Thoracic aorta (tissue), 2 donors: Measurements from ENCODE around the gene DLGAP4. TPM values are rescaled to one million over a fixed set of nuclear protein-coding genes. Genes with fewer than 3 reads are reported as not detected.
"Not testable (repeated sequence)": the region's sequence is repeated elsewhere in the genome, so short reads cannot be mapped to it uniquely, and the experiment has no call there.

Experiments
- ATAC-seq: fragments of 150-250 bp; one replicate; pipeline ENCODE4 v1.8.0; 2017; ENCODE audit warnings: low read depth; ENCODE audit not compliant: insufficient number of reproducible peaks, low FRiP score
- DNase-seq: peaks from one replicate; pipeline ENCODE4 v3.0.0-alpha.2; 2020; ENCODE audit warnings: low spot score
- H3K27ac ChIP-seq, 2 donors: fragments of 200-600 bp; sonication (generic); 1 replicate in 1 of 2; 2 replicates in 1 of 2; pipeline ENCODE4 v1.5.1; 2016; ENCODE audit warnings: mild to moderate bottlenecking in 2 of 2, moderate library complexity in 2 of 2
- H3K27me3 ChIP-seq: fragments of 200-600 bp; sonication (generic); replicated peaks from 2 replicates; pipeline ENCODE4 v1.6.0; 2016; ENCODE audit warnings: mild to moderate bottlenecking; ENCODE audit not compliant: insufficient read depth
- H3K36me3 ChIP-seq: fragments of 200-600 bp; sonication (generic); one replicate; pipeline ENCODE4 v1.5.1; 2016
- H3K4me1 ChIP-seq, 2 donors: fragments of 200-600 bp; sonication (generic); 1 replicate in 1 of 2; 2 replicates in 1 of 2; pipeline versions ENCODE4 v1.5.1 to v1.6.0; 2016; ENCODE audit warnings: low read depth in 2 of 2, mild to moderate bottlenecking in 1 of 2; ENCODE audit not compliant: control insufficient read depth in 1 of 2
- H3K4me3 ChIP-seq: fragments of 200-600 bp; sonication (generic); 2 replicates; pipeline ENCODE4 v1.5.1; 2016; ENCODE audit warnings: mild to moderate bottlenecking
- H3K9me3 ChIP-seq: fragments of 200-600 bp; sonication (generic); 2 replicates; pipeline ENCODE4 v1.5.1; 2016
- CTCF ChIP-seq: fragments of 200-600 bp; sonication (generic); IDR thresholded peaks from one replicate; pipeline ENCODE4 v1.5.1; 2019; ENCODE audit warnings: antibody characterized with exemption
- total RNA-seq, 2 donors: library from RNA; depleted of rRNA; stranded (reverse); fragments of >200 nt; gene quantifications; one replicate each; pipeline versions ENCODE4 v1.1.0 to v1.2.3, GENCODE V29; 2016

Gene DLGAP4
- total RNA-seq, 2 donors from 2014 or later, result 66.2 to 105 TPM

GRCh38 chr20:36549942-36550789 lies 244.0 kb downstream of the DLGAP4 start:
- no peaks in the 10 kb centered on the region for H3K9me3 ChIP-seq
- no peaks in the 10 kb centered on the region for H3K27me3 ChIP-seq
- no peak for TF ChIP-seq CTCF
- peaks cover 5 to 56% of the 10 kb centered on the region in 2 donors for H3K4me1 ChIP-seq
- ATAC-seq, result no peak
- H3K4me3 ChIP-seq, result no peak overlapping the region
- peaks cover 31% of the 10 kb centered on the region for H3K36me3 ChIP-seq
- DNase-seq, result no peak
- H3K27ac ChIP-seq, result peak overlapping the region; percentile 66 to 75

- Histone ChIP-seq H3K9me3 (no peaks in the 10 kb centered on the region), H3K4me3 (no peak overlapping the region), H3K27ac (peak overlapping the region; percentile 66 to 75), H3K27me3 (no peaks in the 10 kb centered on the region), H3K36me3 (peaks cover 24% of the 10 kb centered on the region), H3K4me1 (peaks cover 4 to 50% of the 10 kb centered on the region in 2 donors)
- no peak for TF ChIP-seq CTCF
- ATAC-seq (no peak), DNase-seq (no peak)
Observed at GRCh38 chr20:36550790-36551299, 244.7 kb downstream of the DLGAP4 start.

- H3K4me3 ChIP-seq, result no peak overlapping the region
- DNase-seq (no peak), ATAC-seq (no peak)
- H3K36me3 ChIP-seq, result no peaks in the 10 kb centered on the region
- H3K9me3 ChIP-seq, result no peaks in the 10 kb centered on the region
- peaks cover 0 to 14% of the 10 kb centered on the region in 2 donors for H3K4me1 ChIP-seq
- no peaks in the 10 kb centered on the region for H3K27me3 ChIP-seq
- no peak for TF ChIP-seq CTCF
- H3K27ac ChIP-seq, result no peak overlapping the region
Observed at GRCh38 chr20:36555248-36555647, 249.1 kb downstream of the DLGAP4 start.

GRCh38 chr20:36562724-36563123 lies 256.6 kb downstream of the DLGAP4 start:
- Histone ChIP-seq H3K27ac (no peak overlapping the region), H3K36me3 (no peaks in the 10 kb centered on the region), H3K4me1 (no peaks in the 10 kb centered on the region), H3K4me3 (no peak overlapping the region), H3K27me3 (no peaks in the 10 kb centered on the region), H3K9me3 (no peaks in the 10 kb centered on the region)
- no peak for TF ChIP-seq CTCF
- ATAC-seq (no peak), DNase-seq (no peak)

GRCh38 chr20:36563374-36563773 lies 257.2 kb downstream of the DLGAP4 start:
- no peak for TF ChIP-seq CTCF
- ATAC-seq (no peak), DNase-seq (no peak)
- H3K4me1 ChIP-seq, result no peaks in the 10 kb centered on the region
- H3K9me3 ChIP-seq, result no peaks in the 10 kb centered on the region
- H3K27ac ChIP-seq, result no peak overlapping the region
- H3K36me3 ChIP-seq, result no peaks in the 10 kb centered on the region
- H3K27me3 ChIP-seq, result no peaks in the 10 kb centered on the region
- no peak overlapping the region for H3K4me3 ChIP-seq

GRCh38 chr20:36564078-36564725 lies 258.1 kb downstream of the DLGAP4 start:
- H3K4me3 ChIP-seq, H3K9me3 ChIP-seq, H3K4me1 ChIP-seq, H3K27me3 ChIP-seq, H3K36me3 ChIP-seq, DNase-seq, ATAC-seq, H3K27ac ChIP-seq: not testable (repeated sequence)

- H3K27me3 ChIP-seq, H3K36me3 ChIP-seq: not testable (repeated sequence)
Observed at GRCh38 chr20:36564726-36565121, 258.6 kb downstream of the DLGAP4 start.

More at GRCh38 chr20:36564726-36565121, 258.6 kb downstream of the DLGAP4 start:
- H3K4me3 ChIP-seq, H3K4me1 ChIP-seq, H3K9me3 ChIP-seq, ATAC-seq, H3K27ac ChIP-seq, DNase-seq: not testable (repeated sequence)
